WI38 (cell line): ENCODE measurements around the gene RNF44.

ENCODE experiments used
- H3K4me3 ChIP-seq: 2 replicates; pipeline ENCODE4 v1.5.1; 2011; ENCODE audit warnings: low read depth, mild to moderate bottlenecking, control low read depth, low read length
- TF ChIP-seq, protein P1 (sequence below): IDR thresholded peaks from 2 replicates; pipeline ENCODE4 v1.5.1; 2012; ENCODE audit warnings: low read depth, mild to moderate bottlenecking, control low read depth, low read length

The RNF44 gene

DNA sequence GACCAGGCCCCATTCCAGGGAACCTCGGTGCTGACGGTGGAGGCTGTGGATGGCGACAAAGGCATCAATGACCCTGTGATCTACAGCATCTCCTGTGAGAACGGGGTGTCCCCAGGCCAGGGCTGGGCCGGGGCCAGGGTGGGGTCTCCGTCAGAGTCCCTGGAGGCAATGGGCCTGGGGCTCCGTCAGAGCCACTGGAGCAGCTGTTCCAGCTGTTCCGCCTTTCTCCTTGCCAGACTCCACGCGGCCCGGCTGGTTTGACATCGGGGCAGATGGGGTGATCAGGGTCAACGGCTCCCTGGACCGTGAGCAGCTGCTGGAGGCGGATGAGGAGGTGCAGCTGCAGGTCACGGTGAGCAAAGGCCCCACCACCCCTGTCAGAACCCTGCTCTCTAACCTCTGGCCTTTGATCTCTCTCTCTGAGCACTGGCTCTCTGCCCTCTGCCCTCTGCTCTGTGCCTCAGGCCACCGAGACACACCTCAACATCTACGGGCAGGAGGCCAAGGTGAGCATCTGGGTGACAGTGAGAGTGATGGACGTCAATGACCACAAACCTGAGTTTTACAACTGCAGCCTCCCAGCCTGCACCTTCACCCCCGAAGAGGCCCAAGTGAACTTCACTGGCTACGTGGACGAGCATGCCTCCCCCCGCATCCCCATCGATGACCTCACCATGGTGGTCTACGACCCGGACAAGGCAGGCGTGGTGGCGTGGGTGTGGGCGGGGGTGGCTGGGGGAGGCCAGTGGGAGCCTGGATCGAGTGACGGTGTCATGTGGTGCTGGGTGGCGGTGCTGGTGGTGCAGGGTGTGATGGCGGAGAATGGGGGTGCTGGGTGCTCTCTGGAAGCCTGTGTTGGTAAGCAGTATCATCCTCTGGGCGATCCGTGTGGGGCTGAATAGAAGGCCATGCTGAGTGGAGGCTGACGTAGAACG is 38.6 kb upstream of the RNF44 start:
- TF ChIP-seq, protein P1, sequence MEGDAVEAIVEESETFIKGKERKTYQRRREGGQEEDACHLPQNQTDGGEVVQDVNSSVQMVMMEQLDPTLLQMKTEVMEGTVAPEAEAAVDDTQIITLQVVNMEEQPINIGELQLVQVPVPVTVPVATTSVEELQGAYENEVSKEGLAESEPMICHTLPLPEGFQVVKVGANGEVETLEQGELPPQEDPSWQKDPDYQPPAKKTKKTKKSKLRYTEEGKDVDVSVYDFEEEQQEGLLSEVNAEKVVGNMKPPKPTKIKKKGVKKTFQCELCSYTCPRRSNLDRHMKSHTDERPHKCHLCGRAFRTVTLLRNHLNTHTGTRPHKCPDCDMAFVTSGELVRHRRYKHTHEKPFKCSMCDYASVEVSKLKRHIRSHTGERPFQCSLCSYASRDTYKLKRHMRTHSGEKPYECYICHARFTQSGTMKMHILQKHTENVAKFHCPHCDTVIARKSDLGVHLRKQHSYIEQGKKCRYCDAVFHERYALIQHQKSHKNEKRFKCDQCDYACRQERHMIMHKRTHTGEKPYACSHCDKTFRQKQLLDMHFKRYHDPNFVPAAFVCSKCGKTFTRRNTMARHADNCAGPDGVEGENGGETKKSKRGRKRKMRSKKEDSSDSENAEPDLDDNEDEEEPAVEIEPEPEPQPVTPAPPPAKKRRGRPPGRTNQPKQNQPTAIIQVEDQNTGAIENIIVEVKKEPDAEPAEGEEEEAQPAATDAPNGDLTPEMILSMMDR = no peak
- H3K4me3 ChIP-seq = no peak overlapping the region

DNA sequence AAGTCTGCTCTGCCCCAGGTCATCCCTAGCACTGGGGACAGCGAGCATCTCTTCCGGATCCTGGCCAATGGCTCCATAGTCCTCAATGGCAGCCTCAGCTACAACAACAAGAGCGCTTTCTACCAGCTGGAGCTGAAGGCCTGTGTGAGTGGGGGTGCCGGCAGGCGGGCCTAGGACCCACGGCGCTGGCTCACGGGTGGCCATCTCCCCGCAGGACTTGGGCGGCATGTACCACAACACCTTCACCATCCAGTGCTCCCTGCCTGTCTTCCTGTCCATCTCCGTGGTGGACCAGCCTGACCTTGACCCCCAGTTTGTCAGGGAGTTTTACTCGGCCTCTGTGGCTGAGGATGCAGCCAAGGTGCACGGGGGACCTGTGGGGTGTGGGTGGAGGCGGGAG is 37.9 kb upstream of the RNF44 start:
- TF ChIP-seq, protein P1 = no peak
- no peak overlapping the region for H3K4me3 ChIP-seq

DNA sequence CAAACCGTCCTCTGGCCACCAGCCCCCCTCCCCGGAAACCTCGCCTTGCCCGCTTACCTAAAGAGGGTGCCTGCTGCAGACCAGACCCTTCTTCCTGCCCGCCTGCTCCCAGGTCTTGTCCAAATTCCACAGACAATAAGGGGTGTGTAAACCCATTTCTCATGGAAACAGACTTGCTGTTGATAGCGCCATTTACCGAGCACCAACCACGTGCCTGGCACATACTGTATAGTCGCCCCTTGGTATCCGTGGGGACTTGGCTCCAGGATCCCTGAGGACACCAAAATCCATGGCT is 37.0 kb upstream of the RNF44 start:
- TF ChIP-seq, protein P1 = no peak
- H3K4me3 ChIP-seq = no peak overlapping the region

DNA sequence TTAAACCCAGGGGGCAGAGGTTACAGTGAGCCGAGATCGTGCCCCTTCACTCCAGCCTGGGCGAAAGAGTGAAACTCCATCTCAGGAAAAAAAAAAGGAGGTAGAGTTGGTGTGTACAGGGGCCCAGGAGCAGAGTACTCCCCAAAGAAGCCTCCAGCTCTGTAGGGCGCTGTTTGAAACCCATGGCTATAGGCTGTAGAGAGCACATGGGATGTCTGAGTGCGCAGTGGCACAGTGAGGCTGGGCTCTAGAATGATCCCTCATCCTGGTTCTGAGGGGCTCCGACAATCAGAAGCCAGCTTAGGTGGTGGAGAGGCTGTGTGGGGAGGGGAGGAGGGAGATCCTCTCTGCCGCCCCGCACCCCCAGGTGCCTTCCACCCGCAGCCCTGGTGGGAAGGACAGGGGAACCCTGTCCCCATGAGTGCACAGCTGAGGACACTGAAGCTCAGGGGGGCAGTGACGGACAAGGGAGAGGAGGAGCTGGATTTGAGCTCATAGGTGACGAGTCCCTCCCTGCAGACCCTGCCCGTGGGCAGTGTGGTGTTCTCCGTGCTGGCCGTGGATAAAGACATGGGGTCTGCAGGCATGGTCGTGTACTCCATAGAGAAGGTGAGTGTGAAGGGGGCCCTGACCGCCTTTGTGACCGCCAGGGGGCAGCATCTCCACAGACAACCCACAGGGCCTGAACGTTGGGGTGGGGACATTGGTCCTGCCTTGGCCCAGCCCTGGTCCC is 36.5 kb upstream of the RNF44 start:
- TF ChIP-seq, protein P1 = peak; percentile 88
- H3K4me3 ChIP-seq = no peak overlapping the region

DNA sequence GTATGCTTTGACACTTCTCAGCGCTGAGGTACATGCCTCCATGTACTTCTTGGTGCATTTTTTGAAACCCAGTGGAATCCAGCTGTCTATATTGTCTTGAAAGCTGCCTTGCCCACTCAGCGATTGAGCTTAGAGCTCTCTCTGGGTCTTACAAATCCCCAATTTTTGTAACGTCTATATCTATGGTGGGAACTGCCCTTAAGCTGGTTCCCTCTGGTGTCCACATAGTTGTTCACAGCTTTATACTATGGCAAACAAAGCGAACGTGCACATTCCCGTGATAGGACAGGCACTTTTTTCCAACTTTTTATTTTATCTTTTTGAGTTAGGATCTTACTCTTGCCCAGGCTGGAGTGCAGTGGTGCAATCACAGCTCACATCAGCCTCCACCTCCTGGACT is 32.8 kb upstream of the RNF44 start:
- TF ChIP-seq, protein P1 = no peak; the same call in 1 of the 2 replicates
- H3K4me3 ChIP-seq = no peak overlapping the region

DNA sequence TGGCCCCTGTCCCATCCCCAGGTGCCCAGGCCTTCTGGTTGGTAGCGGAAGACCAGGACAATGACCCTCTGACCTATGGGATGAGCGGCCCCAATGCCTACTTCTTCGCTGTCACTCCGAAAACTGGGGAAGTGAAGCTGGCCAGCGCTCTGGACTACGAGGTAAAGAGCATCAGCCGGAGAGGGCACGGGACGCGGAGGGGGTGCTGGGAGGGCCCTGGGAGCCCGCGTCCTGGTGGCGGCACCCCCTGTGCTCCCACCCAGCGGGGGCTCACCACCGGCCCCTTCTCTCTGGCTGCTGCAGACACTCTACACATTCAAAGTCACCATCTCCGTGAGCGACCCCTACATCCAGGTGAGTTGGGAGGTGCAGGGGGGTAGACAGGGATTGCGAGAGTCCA is 31.5 kb upstream of the RNF44 start:
- no peak overlapping the region for H3K4me3 ChIP-seq
- TF ChIP-seq, protein P1 = no peak

DNA sequence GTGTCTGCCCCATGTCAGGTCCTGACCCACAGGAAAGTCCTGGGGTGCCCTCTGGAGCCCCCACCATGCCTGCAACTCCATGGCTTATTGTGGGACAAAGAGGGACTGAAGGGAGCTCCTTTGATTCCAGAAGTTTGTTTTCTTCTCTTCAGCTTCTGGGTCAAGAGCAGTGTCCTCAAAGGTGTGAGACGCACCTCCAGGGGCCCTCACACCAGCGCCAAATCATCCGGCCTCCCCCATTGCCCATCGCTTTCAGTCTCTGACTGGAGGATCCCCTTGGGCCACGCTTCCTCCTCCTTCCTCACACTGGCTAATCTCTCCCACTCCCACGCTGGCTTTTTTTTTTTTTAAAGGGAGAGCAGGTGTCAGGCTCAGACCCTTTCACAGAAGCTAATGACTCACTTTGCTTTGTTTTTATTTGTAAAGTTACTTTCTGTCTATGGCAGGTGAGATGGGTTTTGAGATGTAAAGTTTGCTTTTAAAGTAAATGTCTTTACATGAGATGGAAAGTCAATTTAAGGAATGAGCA is 28.6 kb upstream of the RNF44 start:
- H3K4me3 ChIP-seq = no peak overlapping the region
- TF ChIP-seq, protein P1 = no peak
